ENCODE measurements around the gene ZNF576.

ZNF576 gene

DNA sequence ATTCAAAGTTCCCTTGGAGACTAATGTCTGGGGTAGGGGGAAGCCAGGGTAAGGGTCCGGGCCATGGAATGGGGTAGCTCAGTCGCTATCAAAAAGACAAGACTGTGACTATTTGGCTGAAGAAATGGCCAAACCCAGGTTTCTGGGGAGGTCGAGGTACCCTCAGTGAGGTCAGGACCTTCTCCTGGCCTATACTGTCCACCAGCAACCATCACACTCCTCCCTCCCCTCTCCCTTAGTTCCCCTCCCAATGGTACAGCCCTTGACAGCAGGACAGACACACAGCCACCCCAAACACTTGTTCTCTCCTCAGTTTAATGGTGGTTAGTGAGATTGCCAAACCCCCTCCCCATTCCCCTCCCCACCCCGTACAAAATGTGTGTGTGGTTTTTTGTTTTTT, 25.7 kb downstream of the ZNF576 start:
- no peaks in the 10 kb centered on the region for H3K27me3 ChIP-seq (ENCODE audit: control insufficient read depth in 1 of 2, insufficient read depth in 2 of 2, low read length in 2 of 2)
- no peaks in the 10 kb centered on the region for H3K36me3 ChIP-seq (ENCODE audit: insufficient read depth, low read length)

DNA sequence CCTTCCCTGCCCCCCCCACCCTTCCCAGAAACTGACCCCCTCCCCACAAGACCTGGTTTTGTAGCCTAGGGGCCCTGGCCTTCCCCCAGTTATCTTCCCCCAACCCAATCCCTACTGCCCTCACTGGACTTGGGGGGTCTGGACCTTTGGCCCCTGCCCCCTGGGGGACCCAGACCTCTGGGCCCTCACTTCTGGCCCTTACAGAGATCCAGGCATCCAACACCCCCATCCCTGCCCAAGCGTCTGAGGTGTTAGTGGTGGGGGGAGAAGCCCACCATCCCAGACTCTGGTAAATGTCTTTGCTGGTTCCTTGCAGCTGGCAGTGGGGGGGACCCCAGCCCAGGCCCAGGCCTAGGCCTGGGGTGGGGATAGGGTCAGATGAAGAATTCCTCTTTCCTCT, 26.6 kb downstream of the ZNF576 start:
- no peak overlapping the region for H3K27ac ChIP-seq (ENCODE audit: low read depth, low read length)
- H3K9me3 ChIP-seq (ENCODE audit: low read length) = no peaks in the 10 kb centered on the region
- H3K9ac ChIP-seq (ENCODE audit: low read length) = no peak overlapping the region
- H3K4me1 ChIP-seq (ENCODE audit: insufficient read depth, low read length) = peaks cover 18% of the 10 kb centered on the region
- no peaks in the 10 kb centered on the region for H3K27me3 ChIP-seq (ENCODE audit: control insufficient read depth in 1 of 2, insufficient read depth in 2 of 2, low read length in 2 of 2)
- H3K4me3 ChIP-seq (ENCODE audit: low read depth in 1 of 2, low read length in 2 of 2) = no peak overlapping the region
- no peaks in the 10 kb centered on the region for H3K36me3 ChIP-seq (ENCODE audit: insufficient read depth, low read length)

More for the DNA sequence above, 25.7 kb downstream of the ZNF576 start:
- H3K4me1 ChIP-seq (ENCODE audit: insufficient read depth, low read length) = peaks cover 18% of the 10 kb centered on the region
- no peak overlapping the region for H3K9ac ChIP-seq (ENCODE audit: low read length)
- H3K9me3 ChIP-seq (ENCODE audit: low read length) = no peaks in the 10 kb centered on the region
- H3K4me3 ChIP-seq (ENCODE audit: low read depth in 1 of 2, low read length in 2 of 2) = no peak overlapping the region
- no peak overlapping the region for H3K27ac ChIP-seq (ENCODE audit: low read depth, low read length)

DNA sequence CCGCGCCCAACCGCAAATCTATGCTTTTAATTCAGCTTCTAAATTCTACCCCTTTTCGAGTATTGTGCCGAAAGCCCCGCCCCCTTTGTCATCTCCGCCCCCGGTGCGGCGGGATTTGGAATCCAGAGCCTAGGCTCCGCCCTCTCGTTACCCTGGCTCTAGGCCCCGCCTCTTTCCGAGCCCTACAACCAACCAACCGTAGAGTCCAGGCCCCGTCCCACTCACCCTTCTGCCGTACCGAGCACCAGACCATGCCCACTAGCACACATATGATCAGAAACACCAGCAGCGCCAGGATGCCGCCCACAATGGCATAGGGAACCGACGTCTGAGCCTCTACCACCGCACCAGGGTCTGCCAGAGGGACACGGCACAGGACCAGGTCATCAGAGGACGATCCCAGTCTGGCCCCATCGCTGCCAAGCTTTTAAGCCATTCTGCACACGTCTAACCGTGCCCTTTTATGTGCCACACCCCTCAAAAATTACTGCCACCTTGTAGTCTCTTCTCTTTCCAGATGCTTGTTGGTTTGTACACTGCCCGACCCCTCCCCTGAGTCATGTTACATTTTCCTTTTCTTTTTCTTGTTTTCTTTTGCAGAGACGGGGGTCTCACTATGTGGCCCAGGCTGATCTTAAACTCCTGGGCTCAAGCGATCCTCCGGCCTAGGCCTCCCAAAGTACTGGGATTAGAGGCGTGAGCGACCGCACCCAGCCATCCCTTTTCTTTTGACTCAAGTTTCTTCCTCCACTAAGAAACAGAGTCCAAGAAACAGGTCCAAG, 27.7 kb downstream of the ZNF576 start:
- Histone ChIP-seq H3K9ac (ENCODE audit: low read length) (no peak overlapping the region), H3K27ac (ENCODE audit: low read depth, low read length) (no peak overlapping the region), H3K36me3 (ENCODE audit: insufficient read depth, low read length) (no peaks in the 10 kb centered on the region), H3K4me3 (ENCODE audit: low read depth in 1 of 2, low read length in 2 of 2) (no peak overlapping the region), H3K27me3 (ENCODE audit: control insufficient read depth in 1 of 2, insufficient read depth in 2 of 2, low read length in 2 of 2) (no peaks in the 10 kb centered on the region), H3K4me1 (ENCODE audit: insufficient read depth, low read length) (peaks cover 10% of the 10 kb centered on the region), H3K9me3 (ENCODE audit: low read length) (no peaks in the 10 kb centered on the region)

DNA sequence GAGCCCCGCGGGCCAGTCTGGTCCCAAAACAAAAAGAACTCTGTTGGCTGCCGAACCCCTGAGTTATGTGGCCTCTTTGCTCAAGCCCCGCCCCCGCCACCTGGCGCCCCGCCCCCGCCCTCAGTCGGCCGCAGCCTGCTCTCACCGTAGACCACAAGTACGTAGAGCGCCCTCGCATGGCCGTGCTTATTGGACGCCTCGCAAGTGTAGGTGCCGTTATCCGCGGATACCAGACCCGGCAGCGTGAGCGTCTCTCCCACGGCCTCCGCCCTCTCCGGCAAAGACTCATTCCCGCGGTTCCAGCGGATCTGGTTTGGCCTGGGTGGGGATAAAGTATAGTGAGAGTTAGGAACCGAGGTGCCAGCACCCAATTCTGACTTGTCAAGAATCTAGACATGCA, 28.5 kb downstream of the ZNF576 start:
- Histone ChIP-seq H3K27me3 (ENCODE audit: control insufficient read depth in 1 of 2, insufficient read depth in 2 of 2, low read length in 2 of 2) (no peaks in the 10 kb centered on the region), H3K9me3 (ENCODE audit: low read length) (no peaks in the 10 kb centered on the region), H3K27ac (ENCODE audit: low read depth, low read length) (no peak overlapping the region), H3K4me1 (ENCODE audit: insufficient read depth, low read length) (peaks cover 10% of the 10 kb centered on the region), H3K9ac (ENCODE audit: low read length) (no peak overlapping the region), H3K4me3 (ENCODE audit: low read depth in 1 of 2, low read length in 2 of 2) (no peak overlapping the region), H3K36me3 (ENCODE audit: insufficient read depth, low read length) (no peaks in the 10 kb centered on the region)

DNA sequence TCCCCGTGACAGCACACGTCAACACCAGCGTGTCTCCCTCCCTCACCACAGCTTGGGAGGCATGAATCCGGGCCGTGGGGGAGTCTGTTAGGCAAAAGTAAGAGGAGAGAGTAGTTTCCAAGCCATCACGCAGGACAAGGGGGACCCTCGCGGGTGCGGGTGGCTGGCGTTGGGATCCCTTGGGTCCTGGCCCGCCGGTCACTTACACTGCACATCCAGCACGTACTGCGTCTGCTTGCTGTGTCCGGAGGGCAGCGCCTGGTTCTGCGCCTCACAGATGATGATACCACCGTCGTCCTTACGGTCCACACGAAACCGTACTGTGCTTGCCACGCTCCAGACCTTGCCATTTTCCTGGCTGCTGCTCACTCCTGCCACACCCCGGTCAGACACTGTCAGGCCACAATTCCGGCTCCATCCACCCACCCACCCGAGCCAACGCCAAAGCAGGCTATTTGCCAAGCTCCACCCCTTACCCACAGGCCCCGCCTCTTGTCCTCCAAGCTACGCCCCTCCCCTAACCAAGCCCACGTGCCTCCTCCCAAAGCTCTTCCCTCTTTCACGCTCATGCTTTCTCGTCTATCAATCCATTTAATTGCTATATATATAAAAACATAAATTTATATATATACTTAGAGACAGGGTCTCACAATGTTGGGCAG, 29.7 kb downstream of the ZNF576 start:
- Histone ChIP-seq H3K4me3 (ENCODE audit: low read depth in 1 of 2, low read length in 2 of 2) (no peak overlapping the region), H3K4me1 (ENCODE audit: insufficient read depth, low read length) (no peaks in the 10 kb centered on the region), H3K36me3 (ENCODE audit: insufficient read depth, low read length) (no peaks in the 10 kb centered on the region), H3K9ac (ENCODE audit: low read length) (no peak overlapping the region), H3K9me3 (ENCODE audit: low read length) (no peaks in the 10 kb centered on the region), H3K27me3 (ENCODE audit: control insufficient read depth in 1 of 2, insufficient read depth in 2 of 2, low read length in 2 of 2) (no peaks in the 10 kb centered on the region), H3K27ac (ENCODE audit: low read depth, low read length) (no peak overlapping the region)

DNA sequence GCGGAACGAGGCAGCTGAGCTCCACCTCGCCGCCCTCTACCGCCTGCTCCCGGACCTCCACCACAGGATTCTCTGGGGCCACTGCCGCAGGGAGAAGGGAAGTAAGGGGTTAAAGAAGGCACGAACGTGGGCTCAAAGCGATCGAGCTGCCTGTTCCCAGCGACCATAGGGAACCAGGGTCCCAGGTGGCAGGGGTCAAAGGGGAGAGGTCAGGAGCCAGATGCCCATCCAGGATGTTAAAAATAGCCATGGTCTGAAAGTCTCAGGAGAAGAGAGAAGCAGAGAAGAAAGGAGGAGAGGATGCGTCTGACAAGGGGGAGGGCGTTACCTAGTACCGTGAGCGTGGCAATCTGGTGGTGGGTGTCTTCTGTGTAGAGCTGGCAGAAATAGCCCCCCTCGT, 30.4 kb downstream of the ZNF576 start:
- Histone ChIP-seq H3K27me3 (ENCODE audit: control insufficient read depth in 1 of 2, insufficient read depth in 2 of 2, low read length in 2 of 2) (no peaks in the 10 kb centered on the region), H3K9me3 (ENCODE audit: low read length) (no peaks in the 10 kb centered on the region), H3K4me3 (ENCODE audit: low read depth in 1 of 2, low read length in 2 of 2) (no peak overlapping the region), H3K9ac (ENCODE audit: low read length) (no peak overlapping the region), H3K4me1 (ENCODE audit: insufficient read depth, low read length) (no peaks in the 10 kb centered on the region), H3K27ac (ENCODE audit: low read depth, low read length) (no peak overlapping the region), H3K36me3 (ENCODE audit: insufficient read depth, low read length) (no peaks in the 10 kb centered on the region)

DNA sequence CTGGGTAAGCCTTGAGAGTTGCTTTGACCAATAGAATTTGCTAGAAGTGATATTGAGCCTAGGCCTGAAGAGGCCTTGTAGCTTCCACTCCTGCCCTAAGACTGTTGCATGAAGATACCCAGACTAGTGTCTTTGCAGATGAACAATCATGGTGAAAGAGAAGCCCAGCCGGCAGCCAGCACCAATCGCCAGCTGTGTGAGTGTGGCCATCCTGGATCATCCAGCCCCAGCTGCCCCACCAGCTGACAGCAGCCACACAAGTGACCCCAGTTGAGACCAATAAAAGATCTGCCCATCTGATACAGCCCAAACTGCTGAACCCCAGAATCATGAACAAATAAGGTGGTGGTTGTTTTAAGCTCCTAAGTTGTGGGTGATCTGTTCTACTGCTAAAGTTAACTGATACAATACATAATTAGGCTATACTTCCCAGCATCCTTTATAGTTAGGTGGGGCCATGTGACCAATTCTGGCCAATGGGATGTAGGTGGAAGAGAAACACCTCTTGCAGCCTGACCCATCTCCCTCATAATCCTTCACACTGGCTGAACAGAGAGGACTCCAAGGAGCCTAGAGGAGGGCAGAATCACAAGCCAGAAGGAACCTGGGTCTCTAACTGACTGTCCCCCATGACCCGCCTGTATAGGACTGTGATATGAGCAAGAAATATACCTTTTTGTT, 32.4 kb downstream of the ZNF576 start:
- no peaks in the 10 kb centered on the region for H3K9me3 ChIP-seq (ENCODE audit: low read length)
- no peak overlapping the region for H3K4me3 ChIP-seq (ENCODE audit: low read depth in 1 of 2, low read length in 2 of 2)
- no peaks in the 10 kb centered on the region for H3K27me3 ChIP-seq (ENCODE audit: control insufficient read depth in 1 of 2, insufficient read depth in 2 of 2, low read length in 2 of 2)
- no peak overlapping the region for H3K9ac ChIP-seq (ENCODE audit: low read length)
- H3K4me1 ChIP-seq (ENCODE audit: insufficient read depth, low read length) = no peaks in the 10 kb centered on the region
- H3K27ac ChIP-seq (ENCODE audit: low read depth, low read length) = no peak overlapping the region
- no peaks in the 10 kb centered on the region for H3K36me3 ChIP-seq (ENCODE audit: insufficient read depth, low read length)

DNA sequence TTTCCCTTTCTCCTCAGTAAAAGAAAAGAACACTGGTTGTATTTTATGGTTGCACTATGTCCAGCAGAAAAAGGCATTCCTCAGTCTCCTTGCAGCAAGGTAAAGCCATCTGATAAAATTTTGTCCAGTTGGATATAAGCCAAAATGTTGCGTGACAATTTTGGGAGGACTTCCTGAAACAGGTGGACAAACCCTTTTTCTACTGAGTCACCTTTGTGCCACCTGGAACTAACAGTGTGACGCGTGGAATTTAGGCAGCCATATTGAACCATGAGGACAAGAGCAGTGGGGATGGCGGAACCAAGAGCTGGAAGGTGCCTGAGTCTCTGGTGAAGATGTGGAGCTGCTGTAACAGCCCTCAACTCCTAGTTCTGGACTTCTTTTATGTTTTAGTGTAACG, 35.1 kb downstream of the ZNF576 start:
- H3K27me3 ChIP-seq (ENCODE audit: control insufficient read depth in 1 of 2, insufficient read depth in 2 of 2, low read length in 2 of 2) = no peaks in the 10 kb centered on the region
- H3K4me3 ChIP-seq (ENCODE audit: low read depth in 1 of 2, low read length in 2 of 2) = no peak overlapping the region
- H3K9ac ChIP-seq (ENCODE audit: low read length) = no peak overlapping the region
- H3K27ac ChIP-seq (ENCODE audit: low read depth, low read length) = no peak overlapping the region
- H3K4me1 ChIP-seq (ENCODE audit: insufficient read depth, low read length) = no peaks in the 10 kb centered on the region
- H3K9me3 ChIP-seq (ENCODE audit: low read length) = no peaks in the 10 kb centered on the region
- H3K36me3 ChIP-seq (ENCODE audit: insufficient read depth, low read length) = no peaks in the 10 kb centered on the region

DNA sequence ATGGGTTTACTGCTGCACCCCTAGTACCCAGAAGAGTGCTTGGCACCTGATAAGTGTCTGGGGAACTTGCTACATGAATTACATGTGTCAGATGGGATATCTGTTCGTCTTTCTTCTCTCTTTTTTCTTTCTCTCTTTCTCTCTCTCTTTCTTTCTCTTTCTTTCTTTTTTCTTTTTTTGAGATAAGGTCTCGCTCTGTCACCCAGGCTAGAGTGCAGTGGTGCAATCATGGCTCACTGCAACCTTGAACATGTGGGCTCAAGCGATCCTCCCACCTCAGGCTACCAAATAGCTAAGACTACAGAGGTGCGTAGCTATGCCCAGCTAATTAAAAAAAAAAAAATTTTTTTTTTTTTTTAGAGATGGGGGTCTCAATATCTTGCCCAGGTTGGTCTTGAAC, 37.1 kb downstream of the ZNF576 start:
- Histone ChIP-seq H3K4me1 (ENCODE audit: insufficient read depth, low read length) (no peaks in the 10 kb centered on the region), H3K9me3 (ENCODE audit: low read length) (no peaks in the 10 kb centered on the region), H3K36me3 (ENCODE audit: insufficient read depth, low read length) (no peaks in the 10 kb centered on the region)

DNA sequence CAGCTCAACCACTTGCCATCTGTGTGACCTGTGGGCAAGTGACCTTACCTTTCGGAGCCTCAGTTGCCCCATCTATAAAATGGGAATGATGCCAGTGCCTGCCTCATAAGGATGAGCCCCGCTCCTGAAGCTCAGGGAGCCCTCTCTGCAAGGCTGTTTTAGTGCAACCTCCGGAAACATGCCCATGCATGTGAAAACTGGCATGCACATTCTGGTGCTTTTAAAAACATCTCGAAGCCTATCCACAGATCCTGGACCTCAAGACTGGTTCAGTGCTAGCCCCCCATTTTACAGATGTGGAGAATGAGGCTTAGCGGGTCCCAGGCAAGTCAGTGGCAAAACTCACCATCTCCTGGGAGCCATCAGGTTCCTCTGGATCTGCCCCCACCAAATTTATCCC, 37.7 kb downstream of the ZNF576 start:
- no peak overlapping the region for H3K9ac ChIP-seq (ENCODE audit: low read length)
- H3K4me1 ChIP-seq (ENCODE audit: insufficient read depth, low read length) = peaks cover 3% of the 10 kb centered on the region
- H3K36me3 ChIP-seq (ENCODE audit: insufficient read depth, low read length) = no peaks in the 10 kb centered on the region
- H3K27ac ChIP-seq (ENCODE audit: low read depth, low read length) = no peak overlapping the region
- no peaks in the 10 kb centered on the region for H3K27me3 ChIP-seq (ENCODE audit: control insufficient read depth in 1 of 2, insufficient read depth in 2 of 2, low read length in 2 of 2)
- no peaks in the 10 kb centered on the region for H3K9me3 ChIP-seq (ENCODE audit: low read length)
- H3K4me3 ChIP-seq (ENCODE audit: low read depth in 1 of 2, low read length in 2 of 2) = no peak overlapping the region

More for the DNA sequence above, 37.1 kb downstream of the ZNF576 start:
- no peak overlapping the region for H3K4me3 ChIP-seq (ENCODE audit: low read depth in 1 of 2, low read length in 2 of 2)
- no peak overlapping the region for H3K9ac ChIP-seq (ENCODE audit: low read length)
- no peaks in the 10 kb centered on the region for H3K27me3 ChIP-seq (ENCODE audit: control insufficient read depth in 1 of 2, insufficient read depth in 2 of 2, low read length in 2 of 2)
- no peak overlapping the region for H3K27ac ChIP-seq (ENCODE audit: low read depth, low read length)

DNA sequence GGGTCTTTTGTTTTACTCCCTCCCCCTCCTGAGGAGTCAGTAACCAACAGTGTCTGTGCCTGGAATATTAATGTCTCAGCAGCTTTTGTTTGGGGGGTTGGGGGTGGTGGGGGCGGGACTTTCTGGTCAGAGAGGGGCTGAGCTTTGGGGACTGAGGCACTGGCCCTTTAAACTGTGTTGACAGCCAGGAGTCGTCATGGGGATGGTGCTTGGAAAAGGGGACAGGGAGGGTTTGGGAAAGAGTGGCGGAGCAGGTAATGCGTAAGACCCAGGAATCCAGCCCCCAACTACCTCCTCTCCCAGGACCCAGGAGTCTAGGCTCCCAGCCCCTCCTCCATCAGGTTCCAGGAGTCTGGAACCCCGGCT, 38.1 kb downstream of the ZNF576 start:
- Histone ChIP-seq H3K36me3 (ENCODE audit: insufficient read depth, low read length) (no peaks in the 10 kb centered on the region), H3K4me1 (ENCODE audit: insufficient read depth, low read length) (peaks cover 4% of the 10 kb centered on the region), H3K9me3 (ENCODE audit: low read length) (no peaks in the 10 kb centered on the region), H3K9ac (ENCODE audit: low read length) (no peak overlapping the region), H3K27ac (ENCODE audit: low read depth, low read length) (no peak overlapping the region), H3K27me3 (ENCODE audit: control insufficient read depth in 1 of 2, insufficient read depth in 2 of 2, low read length in 2 of 2) (no peaks in the 10 kb centered on the region), H3K4me3 (ENCODE audit: low read depth in 1 of 2, low read length in 2 of 2) (no peak overlapping the region)

All from muscle layer of colon (tissue), 2 donors.